DMS 273 (cell line): Measurements from ENCODE around the gene COL25A1.
"Not testable (repeated sequence)": the region's sequence is repeated elsewhere in the genome, so short reads cannot be mapped to it uniquely, and the experiment has no call there.

ENCODE experiments used
- DNase-seq: peaks from one replicate; lab custom pipeline; 2025; ENCODE audit not compliant: unreplicated experiment; lab: John Stamatoyannopoulos, UW

Gene COL25A1

GRCh38 chr4:108972613-108973283 is 329.7 kb downstream of the COL25A1 start:
- DNase-seq, result no peak

- no peak for DNase-seq
Measured at GRCh38 chr4:108971473-108971872, 331.0 kb downstream of the COL25A1 start.

DNA sequence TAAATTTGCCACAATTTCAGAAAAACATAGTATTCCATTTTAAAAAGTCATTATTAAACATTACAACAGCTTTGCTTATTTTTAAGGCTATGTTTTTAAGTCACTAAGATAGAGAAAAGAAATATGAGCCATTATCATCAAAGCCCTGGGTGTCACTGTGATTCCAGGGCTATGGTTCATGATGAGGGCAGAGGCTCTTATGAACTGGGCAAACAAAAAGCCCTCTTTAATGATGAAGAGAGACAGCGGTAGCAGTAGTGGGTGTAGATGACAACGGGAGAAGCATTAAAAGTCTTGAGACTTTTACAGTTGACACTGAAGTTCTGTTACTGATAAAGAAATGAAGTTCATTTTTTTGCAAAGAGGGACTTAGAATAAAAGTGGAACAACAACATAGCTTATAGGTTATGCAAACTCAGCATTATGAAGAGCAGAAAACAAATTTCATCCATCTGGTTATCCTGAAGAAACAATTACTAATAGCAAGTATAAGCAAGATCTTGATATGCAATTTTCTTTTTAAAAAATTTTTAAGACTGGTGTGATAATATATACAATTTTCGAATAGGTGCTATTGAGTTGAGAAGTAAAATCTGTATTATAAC is 336.9 kb downstream of the COL25A1 start:
- no peak for DNase-seq

DNA sequence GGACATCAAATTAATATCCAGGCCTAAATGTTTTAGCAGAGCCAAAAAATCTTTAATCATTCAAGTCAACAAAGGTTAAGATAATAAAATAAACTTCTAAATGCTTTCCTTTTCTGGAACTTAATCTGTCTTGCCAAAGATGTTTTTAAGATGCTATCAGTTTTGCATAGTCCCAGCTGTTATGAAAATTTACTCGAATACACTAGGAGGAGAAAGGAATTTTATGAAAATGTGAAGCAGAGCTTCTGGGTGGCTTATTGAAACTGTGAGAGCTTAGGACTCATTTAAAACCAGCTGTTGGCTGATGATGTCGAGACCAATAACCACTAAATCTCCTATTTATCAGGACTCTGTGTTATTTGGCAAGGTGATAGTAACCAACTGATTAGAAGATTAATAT is 337.4 kb downstream of the COL25A1 start:
- no peak for DNase-seq

GRCh38 chr4:108963910-108964309 is 338.5 kb downstream of the COL25A1 start:
- no peak for DNase-seq

- no peak for DNase-seq
Measured at GRCh38 chr4:108959491-108959890, 343.0 kb downstream of the COL25A1 start.

DNA sequence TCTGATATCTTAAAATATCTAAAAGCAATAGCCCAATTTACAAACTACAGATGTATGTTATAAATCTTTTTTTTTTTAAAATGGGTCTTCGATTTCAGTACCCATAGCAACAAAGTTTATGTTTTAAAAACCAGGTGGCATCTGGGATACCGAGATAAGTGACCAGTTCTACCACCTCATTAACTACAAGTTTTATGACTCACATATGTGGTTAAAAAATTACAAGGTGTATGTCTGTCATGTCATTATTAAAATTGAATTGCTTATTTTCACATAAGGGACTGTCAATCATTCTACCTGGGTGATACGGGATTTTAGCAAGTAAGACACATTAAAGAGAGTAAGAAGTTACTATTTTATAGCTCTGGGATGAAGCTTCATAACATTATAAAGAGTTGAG is 347.6 kb downstream of the COL25A1 start:
- no peak for DNase-seq

- no peak for DNase-seq
Measured at GRCh38 chr4:108953941-108954340, 348.5 kb downstream of the COL25A1 start.

- DNase-seq, result no peak
Measured at GRCh38 chr4:108950158-108950915, 352.1 kb downstream of the COL25A1 start.

GRCh38 chr4:108947526-108947925 is 354.9 kb downstream of the COL25A1 start:
- DNase-seq, result no peak

DNA sequence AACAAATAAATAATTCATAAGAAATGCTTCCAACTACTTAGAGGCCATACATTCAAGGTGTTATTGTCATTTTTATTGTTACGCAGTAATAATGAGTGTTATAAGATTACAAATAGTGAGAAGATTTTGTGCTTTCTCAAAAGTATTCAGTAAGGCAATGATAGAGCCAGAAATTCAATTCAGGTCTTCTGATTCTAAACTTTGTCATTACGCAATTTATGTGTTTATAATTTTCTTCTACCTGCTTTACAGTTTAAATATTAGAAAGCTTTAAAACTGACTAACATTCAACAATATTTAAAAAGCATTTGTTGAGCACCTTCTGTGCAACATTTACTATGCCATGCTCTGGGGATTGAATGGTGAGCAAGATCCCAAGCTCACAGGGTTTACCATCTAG is 356.2 kb downstream of the COL25A1 start:
- no peak for DNase-seq

DNA sequence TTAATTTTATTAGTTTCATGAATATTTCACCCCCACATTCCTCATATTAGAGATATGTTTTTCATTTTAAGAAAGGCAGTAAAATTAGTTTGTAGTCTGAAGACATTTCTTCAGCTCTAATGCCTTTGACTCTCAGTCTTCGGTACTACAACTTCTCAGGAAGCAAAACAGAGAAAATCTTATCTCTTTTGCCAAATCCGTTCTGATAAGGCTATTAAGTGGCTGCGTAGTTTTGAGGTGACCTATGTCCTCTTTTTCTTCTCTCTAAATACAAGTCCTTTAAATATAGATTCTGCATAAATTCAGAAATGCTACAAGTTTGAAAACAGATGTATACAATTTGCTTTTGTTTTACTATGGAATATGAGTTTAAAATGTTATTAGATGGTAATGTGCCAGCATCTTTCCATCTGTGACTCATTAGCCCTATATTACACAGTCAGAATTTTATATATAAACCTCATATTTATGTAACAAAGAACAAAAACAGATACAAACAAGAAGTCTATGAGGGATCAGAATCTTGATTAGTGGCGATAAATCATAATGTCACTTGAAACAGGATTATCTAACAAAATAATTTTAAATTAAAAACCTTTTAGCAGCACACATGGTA is 358.4 kb downstream of the COL25A1 start:
- DNase-seq, result no peak

DNA sequence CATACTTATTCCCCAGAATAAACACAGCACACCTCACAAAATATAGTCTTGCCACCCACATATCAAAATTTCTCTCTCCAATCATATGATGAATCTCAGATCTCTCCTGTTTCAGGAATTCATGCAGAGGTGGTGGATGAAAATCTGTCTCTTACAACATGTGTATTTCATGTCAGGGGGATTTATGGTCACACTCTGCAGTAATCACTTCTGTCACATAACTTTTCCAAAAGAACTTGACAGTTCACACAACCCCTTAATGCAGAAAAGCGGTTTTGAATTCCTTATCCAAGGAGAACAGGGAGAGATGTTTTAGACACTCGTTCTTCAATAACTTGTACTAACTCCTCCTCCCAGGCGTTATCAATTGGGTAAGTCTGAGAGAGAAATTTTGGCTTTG is 359.1 kb downstream of the COL25A1 start:
- no peak for DNase-seq

- no peak for DNase-seq
Measured at GRCh38 chr4:108941904-108942430, 360.5 kb downstream of the COL25A1 start.

DNA sequence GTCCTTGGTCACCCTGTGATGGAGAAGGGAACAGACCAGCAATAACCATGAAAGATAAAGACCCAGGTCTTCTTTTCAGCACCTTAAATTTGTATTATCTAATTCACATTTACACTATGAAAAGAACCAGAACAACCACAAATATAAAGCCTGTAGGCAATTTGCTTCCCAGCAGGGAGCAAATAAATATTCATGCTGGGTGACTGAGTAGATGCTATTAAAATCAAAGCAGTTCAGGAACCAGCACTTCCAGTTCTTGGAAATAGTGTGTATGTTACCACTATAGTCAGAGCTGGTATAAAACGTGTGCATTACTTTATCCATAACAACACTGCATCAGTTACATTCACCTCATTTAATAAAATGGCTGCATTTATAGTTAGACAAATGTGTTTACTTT is 361.8 kb downstream of the COL25A1 start:
- DNase-seq, result no peak

- DNase-seq, result no peak
Measured at GRCh38 chr4:108940149-108940548, 362.3 kb downstream of the COL25A1 start.

- DNase-seq, result no peak
Measured at GRCh38 chr4:108937066-108937465, 365.4 kb downstream of the COL25A1 start.

GRCh38 chr4:108933925-108934324 is 368.5 kb downstream of the COL25A1 start:
- DNase-seq, result not testable (repeated sequence)

- no peak for DNase-seq
Measured at GRCh38 chr4:108933046-108933445, 369.4 kb downstream of the COL25A1 start.

DNA sequence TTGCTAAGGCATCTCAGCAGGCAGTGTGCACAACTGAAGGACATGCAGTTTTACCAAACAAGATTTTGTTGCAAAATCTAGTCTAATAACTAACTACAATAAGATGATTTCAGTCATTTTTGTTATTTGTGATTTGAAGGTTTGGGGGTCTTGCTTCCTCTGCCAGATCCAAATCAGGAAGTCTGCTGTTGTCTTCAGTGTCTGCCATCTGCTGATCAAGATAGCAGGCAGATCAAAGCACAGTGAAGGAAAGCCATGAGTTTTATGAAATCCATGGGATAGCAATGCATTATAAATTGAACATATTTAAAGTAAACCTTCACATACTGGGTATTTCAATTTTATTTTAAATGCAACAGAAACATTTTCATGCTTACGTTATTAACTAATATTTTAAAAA is 370.5 kb downstream of the COL25A1 start:
- DNase-seq, result no peak

GRCh38 chr4:108930186-108930585 is 372.3 kb downstream of the COL25A1 start:
- no peak for DNase-seq

DNA sequence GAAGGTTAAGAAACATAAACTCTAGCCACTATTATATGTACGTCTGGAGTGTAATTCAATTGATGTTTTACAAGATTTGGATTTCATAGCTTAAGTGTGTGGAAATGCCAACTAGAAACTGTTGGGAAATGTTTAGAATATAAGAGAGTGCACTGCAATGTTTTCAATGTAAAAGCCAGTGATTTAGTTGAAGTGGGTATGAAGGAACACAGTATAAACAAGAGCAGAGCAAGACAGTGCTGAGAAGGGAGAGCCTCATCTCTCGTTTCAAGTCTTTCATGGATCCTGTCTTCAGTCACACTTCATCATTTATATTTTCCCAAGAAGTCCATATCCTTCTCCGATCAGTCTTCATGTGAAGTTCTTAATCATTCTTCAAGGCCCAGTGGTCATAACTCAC is 375.7 kb downstream of the COL25A1 start:
- DNase-seq, result no peak
